Measurements from ENCODE around the gene ANKRD13A. TPM values are rescaled to one million over a fixed set of nuclear protein-coding genes. Genes with fewer than 3 reads are reported as not detected.
"Not testable (repeated sequence)": the region's sequence is repeated elsewhere in the genome, so short reads cannot be mapped to it uniquely, and the experiment has no call there.

The ANKRD13A gene
- total RNA-seq, 1 donor from 2014 or later = 36.9 TPM

DNA sequence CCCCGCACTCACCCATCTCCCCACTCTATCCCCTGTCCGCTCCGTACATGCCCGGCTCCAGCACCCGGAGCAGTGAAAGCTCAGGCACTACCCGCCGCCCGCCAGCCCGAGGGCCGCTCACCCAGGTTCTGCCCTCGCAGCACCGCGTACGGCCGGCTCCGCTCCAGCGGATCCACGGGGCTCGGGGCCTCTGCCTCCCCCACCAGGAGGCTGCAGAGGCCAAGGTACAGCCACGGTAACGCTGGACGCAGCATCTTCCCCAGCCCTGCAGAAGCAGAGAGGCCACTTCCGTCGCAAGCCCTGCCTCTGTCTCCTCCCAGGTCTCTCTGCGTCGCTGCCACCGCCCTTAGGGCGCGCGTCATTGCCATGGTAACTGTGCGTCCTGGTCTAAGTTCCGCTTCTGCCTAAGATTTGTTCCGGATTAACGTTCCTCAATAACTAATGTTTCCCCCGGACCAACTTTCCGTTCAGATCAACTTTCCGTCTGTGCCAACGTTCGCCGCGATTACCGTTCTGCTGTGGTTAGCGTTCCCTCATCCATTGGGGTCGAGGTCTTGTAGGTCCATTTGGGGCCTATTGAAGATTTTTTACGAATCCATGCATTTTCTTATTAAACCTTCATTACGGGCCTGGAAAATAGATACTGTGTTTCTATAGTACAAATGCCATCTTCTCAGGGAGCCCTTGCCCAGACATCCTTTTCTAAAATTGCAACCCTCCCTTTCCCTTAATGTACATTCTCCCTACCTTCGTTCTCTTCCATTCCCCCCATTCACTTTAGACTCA, 49.2 kb downstream of the ANKRD13A start, which contains the start of gene C12orf76:
Gene C12orf76, minus strand, starts transcription at position 281 of the 786 bp plus-strand sequence. Its CDS starts 27 bp downstream, at position 254.
- DNase-seq (ENCODE audit: low read depth) (peak; percentile 89), FAIRE-seq (peak; percentile 91)
- peak within 1 kb of the TSS; percentile 63 for H3K4me3 ChIP-seq (ENCODE audit: low read depth, low read length)
- no peaks in the 10 kb centered on the region for H3K36me3 ChIP-seq (ENCODE audit: control insufficient read depth, insufficient read depth, low read length)
- no peaks in the 10 kb centered on the region for H3K27me3 ChIP-seq (ENCODE audit: control insufficient read depth, insufficient read depth, low read length)
- TF ChIP-seq, protein P1, sequence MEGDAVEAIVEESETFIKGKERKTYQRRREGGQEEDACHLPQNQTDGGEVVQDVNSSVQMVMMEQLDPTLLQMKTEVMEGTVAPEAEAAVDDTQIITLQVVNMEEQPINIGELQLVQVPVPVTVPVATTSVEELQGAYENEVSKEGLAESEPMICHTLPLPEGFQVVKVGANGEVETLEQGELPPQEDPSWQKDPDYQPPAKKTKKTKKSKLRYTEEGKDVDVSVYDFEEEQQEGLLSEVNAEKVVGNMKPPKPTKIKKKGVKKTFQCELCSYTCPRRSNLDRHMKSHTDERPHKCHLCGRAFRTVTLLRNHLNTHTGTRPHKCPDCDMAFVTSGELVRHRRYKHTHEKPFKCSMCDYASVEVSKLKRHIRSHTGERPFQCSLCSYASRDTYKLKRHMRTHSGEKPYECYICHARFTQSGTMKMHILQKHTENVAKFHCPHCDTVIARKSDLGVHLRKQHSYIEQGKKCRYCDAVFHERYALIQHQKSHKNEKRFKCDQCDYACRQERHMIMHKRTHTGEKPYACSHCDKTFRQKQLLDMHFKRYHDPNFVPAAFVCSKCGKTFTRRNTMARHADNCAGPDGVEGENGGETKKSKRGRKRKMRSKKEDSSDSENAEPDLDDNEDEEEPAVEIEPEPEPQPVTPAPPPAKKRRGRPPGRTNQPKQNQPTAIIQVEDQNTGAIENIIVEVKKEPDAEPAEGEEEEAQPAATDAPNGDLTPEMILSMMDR (IDR thresholded peaks at IDR 0.05; ENCODE audit: insufficient read depth, low read length, severe bottlenecking) = no peak

DNA sequence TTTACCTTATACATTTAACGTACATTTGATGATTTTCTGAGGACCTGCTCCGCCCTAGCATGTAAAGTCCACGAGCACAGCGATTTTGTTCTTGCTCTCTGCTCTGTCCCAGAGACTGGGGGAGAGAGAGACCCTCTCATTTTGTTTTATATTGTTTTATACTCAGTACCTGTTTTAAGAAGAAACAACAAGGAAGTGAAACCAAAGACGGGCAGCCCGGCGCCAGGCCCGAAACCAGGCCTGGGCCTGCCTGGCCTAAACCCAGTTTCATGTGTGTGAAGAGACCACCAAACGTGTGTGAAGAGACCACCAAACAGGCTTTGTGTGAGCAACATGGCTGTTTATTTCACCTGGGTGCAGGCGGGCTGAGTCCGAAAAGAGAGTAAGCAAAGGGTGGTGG, 49.8 kb downstream of the ANKRD13A start:
- H3K36me3 ChIP-seq (ENCODE audit: control insufficient read depth, insufficient read depth, low read length); H3K4me3 ChIP-seq (ENCODE audit: low read depth, low read length); DNase-seq (ENCODE audit: low read depth); H3K27me3 ChIP-seq (ENCODE audit: control insufficient read depth, insufficient read depth, low read length); FAIRE-seq: not testable (repeated sequence)

- not testable (repeated sequence) for H3K36me3 ChIP-seq (ENCODE audit: control insufficient read depth, insufficient read depth, low read length); DNase-seq (ENCODE audit: low read depth); H3K27me3 ChIP-seq (ENCODE audit: control insufficient read depth, insufficient read depth, low read length); H3K4me3 ChIP-seq (ENCODE audit: low read depth, low read length); FAIRE-seq
These were observed 50.4 kb downstream of the ANKRD13A start for GRCh38 chr12:110049666-110050065.

GRCh38 chr12:110050927-110051326, 51.7 kb downstream of the ANKRD13A start:
- DNase-seq (ENCODE audit: low read depth) (no peak), FAIRE-seq (no peak)
- TF ChIP-seq, protein P1 (IDR thresholded peaks at IDR 0.05; ENCODE audit: insufficient read depth, low read length, severe bottlenecking) = no peak
- Histone ChIP-seq H3K27me3 (ENCODE audit: control insufficient read depth, insufficient read depth, low read length) (no peaks in the 10 kb centered on the region), H3K4me3 (ENCODE audit: low read depth, low read length) (no peak overlapping the region), H3K36me3 (ENCODE audit: control insufficient read depth, insufficient read depth, low read length) (no peaks in the 10 kb centered on the region)

GRCh38 chr12:110055375-110056352, 56.4 kb downstream of the ANKRD13A start:
- DNase-seq (ENCODE audit: low read depth) = peak; percentile 91
- not testable (repeated sequence) for H3K27me3 ChIP-seq (ENCODE audit: control insufficient read depth, insufficient read depth, low read length); H3K36me3 ChIP-seq (ENCODE audit: control insufficient read depth, insufficient read depth, low read length); FAIRE-seq; H3K4me3 ChIP-seq (ENCODE audit: low read depth, low read length)

GRCh38 chr12:110056643-110057042, 57.4 kb downstream of the ANKRD13A start:
- H3K27me3 ChIP-seq (ENCODE audit: control insufficient read depth, insufficient read depth, low read length); H3K36me3 ChIP-seq (ENCODE audit: control insufficient read depth, insufficient read depth, low read length); H3K4me3 ChIP-seq (ENCODE audit: low read depth, low read length); DNase-seq (ENCODE audit: low read depth); FAIRE-seq: not testable (repeated sequence)

DNA sequence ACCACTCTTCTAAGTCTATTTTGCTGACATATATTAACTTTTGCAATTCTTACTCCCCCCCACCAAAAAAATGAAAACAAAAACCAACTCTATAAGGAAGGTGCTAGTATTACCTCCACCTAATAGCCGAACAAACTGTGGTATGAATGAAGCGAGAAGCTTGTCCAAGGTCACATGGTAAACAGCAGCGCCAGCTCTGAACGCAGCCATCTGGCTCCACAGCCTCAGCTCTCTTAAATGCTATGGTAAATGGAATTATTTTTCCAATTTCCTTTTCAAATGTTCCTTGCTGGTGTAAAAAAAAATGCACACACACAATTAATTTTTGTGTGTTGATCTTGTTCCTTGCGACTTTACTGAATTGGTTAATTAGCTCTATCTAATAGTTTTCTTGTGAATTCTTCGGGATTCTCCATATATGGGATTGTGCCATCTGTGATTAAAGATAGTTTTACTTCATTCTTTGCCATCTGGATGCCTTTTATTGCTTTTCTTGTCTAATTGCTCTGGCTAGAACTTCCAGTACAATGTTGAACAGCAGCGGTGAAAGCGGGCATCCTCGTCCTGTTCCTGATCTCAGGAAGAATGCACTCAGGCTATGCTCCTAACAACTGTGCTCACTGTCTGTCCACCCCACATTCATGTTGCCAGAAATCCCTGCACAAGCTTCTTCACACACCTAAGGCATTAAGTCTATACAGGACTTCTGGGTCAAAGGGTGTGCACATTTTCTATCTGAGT, 59.8 kb downstream of the ANKRD13A start:
- Histone ChIP-seq H3K27me3 (ENCODE audit: control insufficient read depth, insufficient read depth, low read length) (no peaks in the 10 kb centered on the region), H3K4me3 (ENCODE audit: low read depth, low read length) (no peak overlapping the region), H3K36me3 (ENCODE audit: control insufficient read depth, insufficient read depth, low read length) (no peaks in the 10 kb centered on the region)
- FAIRE-seq (no peak), DNase-seq (ENCODE audit: low read depth) (no peak)
- TF ChIP-seq, protein P1 (IDR thresholded peaks at IDR 0.05; ENCODE audit: insufficient read depth, low read length, severe bottlenecking) = no peak
